Spleen (tissue), 7 donors: ENCODE results near the gene PINK1.

Experiments used
- CTCF ChIP-seq, 11 experiments: fragments of 200-600 bp in 7 of 11; fragments of 450-650 bp in 4 of 11; sonication (generic) in 4 of 11; IDR thresholded peaks in 8 of 11; conservative IDR thresholded peaks in 3 of 11; 1 replicate in 7 of 11; 2 replicates in 4 of 11; pipeline versions ENCODE4 v1.4.0 to v1.8.0; 2016 to 2021; ENCODE audit warnings: antibody characterized with exemption in 11 of 11, inconsistent platforms in 4 of 11, mild to moderate bottlenecking in 1 of 11
- POLR2A ChIP-seq, 3 donors: fragments of 450-650 bp; IDR thresholded peaks; one replicate each; pipeline ENCODE4 v1.5.1; 2017; ENCODE audit warnings: antibody characterized with exemption in 3 of 3, mild to moderate bottlenecking in 1 of 3
- POLR2AphosphoS5 ChIP-seq, 3 donors: sonication (generic); formaldehyde crosslinking; IDR thresholded peaks; one replicate each; pipeline ENCODE4 v1.5.1; 2017; ENCODE audit warnings: antibody characterized with exemption in 3 of 3
- donor health status: DM: no; HTN: no; CAD: no; lungs with moderate emphysema.
- donor health status: DM: no; HTN: no; CAD: no.
- donor health status: DM: no; HTN: no; CAD: no.

- TF ChIP-seq POLR2AphosphoS5 (IDR thresholded peaks at IDR 0.05): no peak
- no peak for TF ChIP-seq CTCF (IDR thresholded peaks at IDR 0.05 in 8 of 11, conservative IDR thresholded peaks at IDR 0.05 in 3 of 11)
- TF ChIP-seq POLR2A (IDR thresholded peaks at IDR 0.05): no peak
Measured at GRCh38 chr1:20663365-20663764, 30.1 kb downstream of the PINK1 start.
